HepG2 (cell line): ENCODE measurements around the gene CS. TPM values are rescaled to one million over a fixed set of nuclear protein-coding genes. Genes with fewer than 3 reads are reported as not detected.

Experiments used
- ATAC-seq: fragments of 200-7000 bp; cut with Tn5 transposase; 3 replicates; pipeline ENCODE4 v1.9.1; 2020; ENCODE audit warnings: mild to moderate bottlenecking, moderate library complexity
- BruUV-seq: library from RNA; stranded (reverse); fragments of 400-500 nt; replicated peaks from 2 replicates; lab custom pipeline; 2021; lab: Mats Ljungman, UMichigan
- CTCF ChIA-PET: fragments of 300-600 bp; formaldehyde crosslinking; extraction: SDS; loops from one replicate; lab custom pipeline; 2021; ENCODE audit warnings: low total read pairs, inconsistent platforms, low intra/inter-chr PET ratio; lab: Yijun Ruan, JAX
- POLR2A ChIA-PET: fragments of 350-600 bp; sonication (Branson Sonifier 250); formaldehyde crosslinking; loops from one replicate; lab custom pipeline; 2020; ENCODE audit warnings: antibody characterized with exemption, inconsistent platforms; lab: Yijun Ruan, JAX
- DNase-seq: peaks from one replicate; pipeline ENCODE4 v3.0.0-alpha.2; 2015; ENCODE audit warnings: low spot score
- FAIRE-seq: peaks from 3 replicates; lab custom pipeline; 2011; peaks lifted over from hg19 to GRCh38; lab: Jason Lieb, UNC
- H2AFZ ChIP-seq: one replicate; pipeline ENCODE4 v1.6.1; 2011; ENCODE audit warnings: low read length, inconsistent platforms
- H3K27ac ChIP-seq: fragments of 300-600 bp; 3 replicates; pipeline ENCODE4 v1.8.0; 2011; ENCODE audit warnings: mixed run types, mild to moderate bottlenecking, mixed read lengths, low read length, inconsistent platforms; ENCODE audit not compliant: insufficient read depth; ENCODE audit errors: extremely low read length
- H3K27me3 ChIP-seq, 2 experiments: fragments of 200-600 bp in 1 of 2; 2 replicates in 1 of 2; 3 replicates in 1 of 2; pipeline versions ENCODE4 v1.6.0 to v1.8.0; 2011; ENCODE audit warnings: low read length in 2 of 2, mild to moderate bottlenecking in 2 of 2, moderate library complexity in 2 of 2, inconsistent platforms in 1 of 2; ENCODE audit not compliant: insufficient read depth in 2 of 2, control insufficient read depth in 1 of 2
- H3K36me3 ChIP-seq, 2 experiments: fragments of 200-600 bp in 1 of 2; replicated peaks in 1 of 2; 2 replicates in 1 of 2; 3 replicates in 1 of 2; pipeline versions ENCODE4 v1.5.1 to v1.8.0; 2011; ENCODE audit warnings: low read length in 2 of 2, inconsistent platforms in 1 of 2; ENCODE audit not compliant: insufficient read depth in 2 of 2, control insufficient read depth in 1 of 2
- H3K4me1 ChIP-seq: 2 replicates; pipeline ENCODE4 v1.5.1; 2012; ENCODE audit warnings: low read length, inconsistent platforms; ENCODE audit not compliant: insufficient read depth
- H3K4me2 ChIP-seq: 2 replicates; pipeline ENCODE4 v1.6.0; 2011; ENCODE audit warnings: low read depth, low read length, inconsistent platforms
- H3K4me3 ChIP-seq, 3 experiments: fragments of 200-600 bp in 1 of 3; sonication (generic), shearing (Covaris generic) in 1 of 3; replicated peaks in 1 of 3; 2 replicates each; pipeline ENCODE4 v1.5.1; 2011 to 2016; ENCODE audit warnings: low read length in 3 of 3, inconsistent platforms in 2 of 3, low read depth in 2 of 3, mild to moderate bottlenecking in 2 of 3, control low read depth in 1 of 3, mixed read lengths in 1 of 3; ENCODE audit not compliant: insufficient read depth in 1 of 3
- H3K79me2 ChIP-seq: one replicate; pipeline ENCODE4 v1.6.1; 2011; ENCODE audit warnings: low read length, inconsistent platforms; ENCODE audit not compliant: insufficient read depth
- H3K9ac ChIP-seq: 2 replicates; pipeline ENCODE4 v1.6.0; 2011; ENCODE audit warnings: mild to moderate bottlenecking, low read depth, low read length, inconsistent platforms; ENCODE audit not compliant: insufficient read depth
- H3K9me3 ChIP-seq: 2 replicates; pipeline ENCODE4 v1.5.1; 2012; ENCODE audit warnings: mild to moderate bottlenecking, low read length
- H4K20me1 ChIP-seq: 2 replicates; pipeline ENCODE4 v1.6.0; 2011; ENCODE audit warnings: inconsistent platforms, mild to moderate bottlenecking, low read length, moderate library complexity; ENCODE audit not compliant: insufficient read depth
- ATF7-NPFF ChIP-seq: sonication (generic); formaldehyde crosslinking; IDR thresholded peaks from 2 replicates; pipeline ENCODE4 v1.8.1; 2023; ENCODE audit warnings: mild to moderate bottlenecking, low read depth, missing genetic modification reagents, moderate library complexity
- BCL6 ChIP-seq: IDR thresholded peaks from 2 replicates; pipeline ENCODE4 v1.6.1; 2016; ENCODE audit warnings: missing genetic modification reagents, missing compliant biosample characterization
- CC2D1A ChIP-seq: sonication (generic); formaldehyde crosslinking; IDR thresholded peaks from 2 replicates; pipeline ENCODE4 v1.8.1; 2023; ENCODE audit warnings: mild to moderate bottlenecking, missing genetic modification reagents
- DNMT3B ChIP-seq: conservative IDR thresholded peaks from 2 replicates; pipeline ENCODE4 v1.6.1; 2016; ENCODE audit warnings: missing biosample characterization, control low read depth
- FOXJ3 ChIP-seq: sonication (generic); formaldehyde crosslinking; IDR thresholded peaks from 2 replicates; pipeline ENCODE4 v1.4.0; 2020; ENCODE audit warnings: missing genetic modification reagents, mild to moderate bottlenecking, borderline replicate concordance
- FOXP1 ChIP-seq, 2 experiments: fragments of 450-650 bp in 1 of 2; IDR thresholded peaks; 2 replicates each; pipeline ENCODE4 v1.6.1; 2017 to 2018; ENCODE audit warnings: antibody characterized with exemption in 1 of 2
- HDAC1 ChIP-seq: sonication (generic); formaldehyde crosslinking; IDR thresholded peaks from 2 replicates; pipeline ENCODE4 v1.5.1; 2020; ENCODE audit warnings: mild to moderate bottlenecking, missing genetic modification reagents
- IKZF4 ChIP-seq: sonication (generic); formaldehyde crosslinking; IDR thresholded peaks from 2 replicates; pipeline ENCODE4 v1.5.1; 2020; ENCODE audit warnings: borderline replicate concordance, mild to moderate bottlenecking, low read depth, missing genetic modification reagents; ENCODE audit errors: not compliant biosample characterization
- KLF6 ChIP-seq: IDR thresholded peaks from 2 replicates; pipeline ENCODE4 v1.8.0; 2016; ENCODE audit warnings: missing biosample characterization, missing genetic modification reagents
- MXI1 ChIP-seq: IDR thresholded peaks from 3 replicates; pipeline ENCODE4 v1.6.1; 2012; ENCODE audit warnings: low read depth, low read length, inconsistent platforms, borderline replicate concordance
- MZF1 ChIP-seq: sonication (generic); formaldehyde crosslinking; IDR thresholded peaks from 2 replicates; pipeline ENCODE4 v1.8.1; 2023; ENCODE audit warnings: mild to moderate bottlenecking, missing genetic modification reagents, borderline replicate concordance
- RBFOX2 ChIP-seq: fragments of 200-400 bp; formaldehyde crosslinking; IDR thresholded peaks from 2 replicates; pipeline ENCODE4 v1.6.1; 2017; ENCODE audit warnings: low read depth, mild to moderate bottlenecking, low read length
- SSRP1 ChIP-seq: IDR thresholded peaks from 2 replicates; pipeline ENCODE4 v1.6.1; 2016; ENCODE audit warnings: control low read depth
- TRIM24 ChIP-seq: sonication (generic); formaldehyde crosslinking; IDR thresholded peaks from 2 replicates; pipeline ENCODE4 v1.8.0; 2022; ENCODE audit warnings: mild to moderate bottlenecking, missing genetic modification reagents
- XRCC5 ChIP-seq: fragments of 200-400 bp; formaldehyde crosslinking; optimal IDR thresholded peaks from 2 replicates; pipeline ENCODE3; 2017; ENCODE audit warnings: mild to moderate bottlenecking, low read length
- ZBTB7B ChIP-seq: sonication (generic); formaldehyde crosslinking; IDR thresholded peaks from 2 replicates; pipeline ENCODE4 v1.4.0; 2020; ENCODE audit warnings: missing genetic modification reagents
- ZFX ChIP-seq: sonication (generic); formaldehyde crosslinking; IDR thresholded peaks from 2 replicates; pipeline ENCODE4 v1.4.0; 2020; ENCODE audit warnings: mild to moderate bottlenecking, low read depth, missing genetic modification reagents, moderate library complexity
- ZNF205 ChIP-seq: IDR thresholded peaks from 2 replicates; pipeline ENCODE4 v1.6.1; 2018; ENCODE audit warnings: missing biosample characterization, missing genetic modification reagents
- ZNF275 ChIP-seq: sonication (generic); formaldehyde crosslinking; IDR thresholded peaks from 2 replicates; pipeline ENCODE4 v1.8.0; 2022; ENCODE audit warnings: missing genetic modification reagents, mild to moderate bottlenecking, inconsistent platforms, borderline replicate concordance
- ZNF34 ChIP-seq: sonication (generic); formaldehyde crosslinking; IDR thresholded peaks from 2 replicates; pipeline ENCODE4 v1.4.0; 2020; ENCODE audit warnings: mild to moderate bottlenecking, missing genetic modification reagents, borderline replicate concordance
- ZNF557 ChIP-seq: sonication (generic); formaldehyde crosslinking; IDR thresholded peaks from 2 replicates; pipeline ENCODE4 v1.4.0; 2020; ENCODE audit warnings: missing genetic modification reagents
- ZNF768 ChIP-seq: sonication (generic); formaldehyde crosslinking; IDR thresholded peaks from 2 replicates; pipeline ENCODE4 v1.4.0; 2020; ENCODE audit warnings: missing genetic modification reagents
- ZSCAN12 ChIP-seq: sonication (generic); formaldehyde crosslinking; IDR thresholded peaks from 2 replicates; pipeline ENCODE4 v1.9.0; 2021; ENCODE audit warnings: mild to moderate bottlenecking, missing genetic modification reagents
- ZSCAN20 ChIP-seq: sonication (generic); formaldehyde crosslinking; IDR thresholded peaks from 2 replicates; pipeline ENCODE4 v1.4.0; 2020; ENCODE audit warnings: missing genetic modification reagents, mild to moderate bottlenecking, borderline replicate concordance
- WGBS: methylation state at CpG from one replicate; pipeline ENCODE4 v1.1.6; 2017; ENCODE audit warnings: low lambda C conversion rate; 5-methylcytosine and 5-hydroxymethylcytosine counted together
- in situ Hi-C: cut with HindIII; loops from 2 replicates; pipeline ENCODE4 v1.10.0; 2017; ENCODE audit warnings: low pct_unique_long_range_greater_than_20kb; ENCODE audit not compliant: extremely low pct_ligation_motif_present
- intact Hi-C: fragments of 100-400 bp; cut with micrococcal nuclease; formaldehyde crosslinking; loops from one replicate; pipeline ENCODE4 v1.10.0; 2022; ENCODE audit not compliant: unreplicated experiment
- polyA plus RNA-seq, 8 experiments: library from polyadenylated mRNA; depleted of rRNA in 3 of 8; stranded (reverse) in 7 of 8; unstranded in 1 of 8; fragments of >200 nt; fragmentation: Illumina TruSeq in 4 of 8; extraction: Trizol in 4 of 8; gene quantifications; 2 replicates each; pipeline versions ENCODE4 v1.2.1 to v1.2.3, GENCODE V29; 2011 to 2016; ENCODE audit warnings: low read depth in 4 of 8, missing spikeins in 1 of 8, mixed read lengths in 1 of 8; ENCODE audit not compliant: insufficient read depth in 1 of 8
- total RNA-seq, 5 experiments: library from RNA; depleted of rRNA; stranded (reverse); fragments of >200 nt; fragmentation: Illumina TruSeq; extraction: Trizol; gene quantifications; 2 replicates each; pipeline ENCODE4 v1.2.3, GENCODE V29; 2016; ENCODE audit warnings: low read depth in 1 of 5

CS gene
- total and polyA plus RNA-seq, 2 of the 13 experiments (the other 11 are each of a cell fraction or from before 2014, with no cell fraction given): 173 to 175 TPM

- peaks cover 17% of the 10 kb centered on the region for H3K79me2 ChIP-seq
- DNase-seq (peak; percentile 99), FAIRE-seq (peak; percentile 97), ATAC-seq (peak; percentile 96)
- peak within 1 kb of the TSS; percentile 83 for H3K27ac ChIP-seq
- intact Hi-C loops: loop anchor here (1.0 to 2.0 kb wide), 3 partner anchors 15 to 149 kb away; partner anchors contain the start of genes CS and STAT2
- no peaks in the 10 kb centered on the region for H3K9me3 ChIP-seq
- no TSS peak for BruUV-seq
- CTCF ChIA-PET: interaction anchor here (0.7 kb wide), 1 partner anchor 149 kb away, joined by 4 read pairs; no protein-coding TSS in a partner anchor
- in situ Hi-C loops: loop anchor here (5.0 kb wide), 1 partner anchor 146 kb away; no protein-coding TSS in a partner anchor
- peak within 1 kb of the TSS; percentile 92 for H3K4me2 ChIP-seq
- POLR2A ChIA-PET: interaction anchor here (0.5 to 3.8 kb wide), 37 partner anchors 9 to 321 kb away, joined by 3 to 71 read pairs (median 5); partner anchors contain the start of genes ANKRD52, APOF, COQ10A and GLS2
- H2AFZ ChIP-seq: no peak within 1 kb of the TSS
- H4K20me1 ChIP-seq: no peaks in the 10 kb centered on the region
- H3K27me3 ChIP-seq: no peaks in the 10 kb centered on the region; a peak in 1 of 5 replicates
- peak within 1 kb of the TSS; percentile 93 for H3K9ac ChIP-seq
- H3K4me3 ChIP-seq: peak within 1 kb of the TSS; percentile 83 to 90 (median 84)
- WGBS: 0% methylated on average over 24 of the region's 62 CpGs
- H3K36me3 ChIP-seq: peaks cover 8 to 15% of the 10 kb centered on the region in 2 experiments
- peaks cover 24% of the 10 kb centered on the region for H3K4me1 ChIP-seq
- peak; percentile 85; the same call in 1 of the 2 replicates for TF ChIP-seq ZSCAN20 (CRISPR knock-in tag)
- peak; percentile 51; the same call in 1 of the 2 replicates for TF ChIP-seq ATF7-NPFF
- peak; percentile 95 for TF ChIP-seq ZBTB7B (CRISPR knock-in tag)
- TF ChIP-seq FOXJ3 (CRISPR knock-in tag): peak; percentile 66; the same call in 1 of the 2 replicates
- TF ChIP-seq ZNF275: peak; percentile 95; the same call in 1 of the 2 replicates
- no peak for TF ChIP-seq TRIM24 (CRISPR knock-in tag)
- TF ChIP-seq ZNF34: peak; percentile 36; the same call in 1 of the 2 replicates
- peak; percentile 91 for TF ChIP-seq MXI1
- peak; percentile 27 for TF ChIP-seq IKZF4 (CRISPR knock-in tag)
- TF ChIP-seq CC2D1A (CRISPR knock-in tag): no peak
- 0 out of 2 replicates have a peak, but pooled peaks have one; percentile 53 for TF ChIP-seq SSRP1
- TF ChIP-seq DNMT3B (CRISPR knock-in tag): no peak
- TF ChIP-seq ZNF768 (CRISPR knock-in tag): no peak; the same call in 1 of the 2 replicates
- TF ChIP-seq RBFOX2: peak; percentile 97
- TF ChIP-seq MZF1 (CRISPR knock-in tag): 0 out of 2 replicates have a peak, but pooled peaks have one; percentile 23
- peak; percentile 78 for TF ChIP-seq ZFX (CRISPR knock-in tag)
- TF ChIP-seq FOXP1 (IDR thresholded peaks at IDR 0.05): no peak
- TF ChIP-seq FOXP1 (CRISPR knock-in tag; IDR thresholded peaks at IDR 0.05): no peak
- no peak for TF ChIP-seq ZNF205 (CRISPR knock-in tag)
- TF ChIP-seq XRCC5: peak; percentile 30
- TF ChIP-seq KLF6 (CRISPR knock-in tag): 0 out of 2 replicates have a peak, but pooled peaks have one; percentile 22
- peak; percentile 75; the same call in 1 of the 2 replicates for TF ChIP-seq ZNF557 (CRISPR knock-in tag)
- TF ChIP-seq HDAC1 (CRISPR knock-in tag): peak; percentile 76
- TF ChIP-seq ZSCAN12 (CRISPR knock-in tag): peak; percentile 86; the same call in 1 of the 2 replicates
- no peak for TF ChIP-seq BCL6 (CRISPR knock-in tag)
Observed at GRCh38 chr12:56315622-56316473, 15.7 kb upstream of the CS start, which contains the start of gene CNPY2. Gene CNPY2 (minus strand): TSS chr12:56315988. CDS start chr12:56315217, 771 bp downstream.
